Measurements from ENCODE around the gene PRKCB.

The PRKCB gene

GRCh38 chr16:24077292-24077691 is 241.5 kb downstream of the PRKCB start:
- no peak for DNase-seq (ENCODE audit: low read depth)

GRCh38 chr16:24077966-24078365 is 242.2 kb downstream of the PRKCB start:
- TF ChIP-seq CTCF (IDR thresholded peaks at IDR 0.05; ENCODE audit: low read depth, low read length) (no peak), MAX (IDR thresholded peaks at IDR 0.05; ENCODE audit: low read depth, low read length) (no peak), MYC (IDR thresholded peaks at IDR 0.05; ENCODE audit: low read depth, low read length) (no peak), POLR2A (IDR thresholded peaks at IDR 0.05; ENCODE audit: extremely low read depth, insufficient read length) (no peak)
- H3K4me3 ChIP-seq (ENCODE audit: low read depth, low read length), result no peak overlapping the region
- no peak for DNase-seq (ENCODE audit: low read depth)

More at GRCh38 chr16:24077292-24077691, 241.5 kb downstream of the PRKCB start:
- TF ChIP-seq CTCF (IDR thresholded peaks at IDR 0.05; ENCODE audit: low read depth, low read length) (no peak), POLR2A (IDR thresholded peaks at IDR 0.05; ENCODE audit: extremely low read depth, insufficient read length) (no peak), MAX (IDR thresholded peaks at IDR 0.05; ENCODE audit: low read depth, low read length) (no peak), MYC (IDR thresholded peaks at IDR 0.05; ENCODE audit: low read depth, low read length) (no peak)
- no peak overlapping the region for H3K4me3 ChIP-seq (ENCODE audit: low read depth, low read length)

GRCh38 chr16:24085666-24086065 is 249.9 kb downstream of the PRKCB start:
- no peak overlapping the region for H3K4me3 ChIP-seq (ENCODE audit: low read depth, low read length)

GRCh38 chr16:24087891-24088410 is 252.2 kb downstream of the PRKCB start:
- H3K4me3 ChIP-seq (ENCODE audit: low read depth, low read length), result no peak overlapping the region
- TF ChIP-seq MAX (IDR thresholded peaks at IDR 0.05; ENCODE audit: low read depth, low read length) (no peak), MYC (IDR thresholded peaks at IDR 0.05; ENCODE audit: low read depth, low read length) (no peak), CTCF (IDR thresholded peaks at IDR 0.05; ENCODE audit: low read depth, low read length) (no peak), POLR2A (IDR thresholded peaks at IDR 0.05; ENCODE audit: extremely low read depth, insufficient read length) (no peak)
- DNase-seq (ENCODE audit: low read depth), result no peak

More at GRCh38 chr16:24085666-24086065, 249.9 kb downstream of the PRKCB start:
- TF ChIP-seq MAX (IDR thresholded peaks at IDR 0.05; ENCODE audit: low read depth, low read length) (no peak), POLR2A (IDR thresholded peaks at IDR 0.05; ENCODE audit: extremely low read depth, insufficient read length) (no peak), CTCF (IDR thresholded peaks at IDR 0.05; ENCODE audit: low read depth, low read length) (no peak), MYC (IDR thresholded peaks at IDR 0.05; ENCODE audit: low read depth, low read length) (no peak)
- DNase-seq (ENCODE audit: low read depth), result no peak

GRCh38 chr16:24088767-24089166 is 253.0 kb downstream of the PRKCB start:
- TF ChIP-seq POLR2A (IDR thresholded peaks at IDR 0.05; ENCODE audit: extremely low read depth, insufficient read length), result no peak
- no peak for TF ChIP-seq MYC (IDR thresholded peaks at IDR 0.05; ENCODE audit: low read depth, low read length)
- no peak for TF ChIP-seq CTCF (IDR thresholded peaks at IDR 0.05; ENCODE audit: low read depth, low read length)
- TF ChIP-seq MAX (IDR thresholded peaks at IDR 0.05; ENCODE audit: low read depth, low read length), result no peak
- no peak overlapping the region for H3K4me3 ChIP-seq (ENCODE audit: low read depth, low read length)
- DNase-seq (ENCODE audit: low read depth), result peak; percentile 12

Data from NB4 (cell line).